ENCODE data around the gene DDX54.

DDX54 gene

DNA sequence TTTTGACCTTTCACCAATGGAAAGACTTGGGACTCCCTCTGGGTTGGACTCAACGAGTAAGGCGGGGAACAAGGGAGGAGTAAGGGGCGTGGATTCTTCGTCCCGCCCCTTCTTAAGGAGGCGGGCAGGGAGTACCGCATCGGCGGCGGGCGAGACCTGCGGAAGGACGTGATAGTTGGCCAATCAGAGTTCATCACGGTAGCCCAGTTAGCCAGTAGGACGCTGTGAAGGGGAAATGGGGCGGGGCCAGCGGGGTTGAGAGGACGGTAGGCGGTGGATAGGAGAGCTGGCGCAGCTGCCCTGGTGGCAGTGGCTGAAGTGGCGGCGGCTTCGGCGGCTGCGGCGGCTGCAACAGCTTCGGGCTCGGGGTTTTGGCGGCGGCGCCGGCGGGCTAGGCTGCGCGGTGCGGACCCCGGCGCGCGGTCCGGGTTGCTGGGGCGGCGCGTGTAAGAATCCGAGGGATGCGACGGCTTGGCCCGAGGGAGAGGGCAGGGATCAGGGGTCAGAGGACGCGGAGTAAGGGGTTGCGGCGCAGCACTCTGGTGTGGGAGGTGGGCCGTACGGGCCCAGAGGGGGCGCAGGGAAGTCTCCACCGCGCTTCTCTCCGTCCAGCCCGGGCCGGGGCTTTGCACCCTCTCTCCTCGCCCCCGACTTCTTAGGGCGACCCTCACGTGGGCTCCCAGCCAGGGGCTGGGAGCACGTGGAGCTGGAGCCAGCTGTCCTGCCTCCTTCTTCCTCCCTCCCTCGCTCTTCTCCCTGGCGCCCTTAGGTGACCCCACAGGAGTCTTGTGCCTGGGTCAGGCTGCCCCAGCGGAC is 36.1 kb upstream of the DDX54 start, which contains the start of gene TPCN1:
Gene TPCN1 (plus strand): TSS at position 284 of the 816 bp plus-strand sequence. CDS start 5,389 bp downstream, outside the sequence.
- peak; percentile 100 for DNase-seq
- TF ChIP-seq, protein P1, sequence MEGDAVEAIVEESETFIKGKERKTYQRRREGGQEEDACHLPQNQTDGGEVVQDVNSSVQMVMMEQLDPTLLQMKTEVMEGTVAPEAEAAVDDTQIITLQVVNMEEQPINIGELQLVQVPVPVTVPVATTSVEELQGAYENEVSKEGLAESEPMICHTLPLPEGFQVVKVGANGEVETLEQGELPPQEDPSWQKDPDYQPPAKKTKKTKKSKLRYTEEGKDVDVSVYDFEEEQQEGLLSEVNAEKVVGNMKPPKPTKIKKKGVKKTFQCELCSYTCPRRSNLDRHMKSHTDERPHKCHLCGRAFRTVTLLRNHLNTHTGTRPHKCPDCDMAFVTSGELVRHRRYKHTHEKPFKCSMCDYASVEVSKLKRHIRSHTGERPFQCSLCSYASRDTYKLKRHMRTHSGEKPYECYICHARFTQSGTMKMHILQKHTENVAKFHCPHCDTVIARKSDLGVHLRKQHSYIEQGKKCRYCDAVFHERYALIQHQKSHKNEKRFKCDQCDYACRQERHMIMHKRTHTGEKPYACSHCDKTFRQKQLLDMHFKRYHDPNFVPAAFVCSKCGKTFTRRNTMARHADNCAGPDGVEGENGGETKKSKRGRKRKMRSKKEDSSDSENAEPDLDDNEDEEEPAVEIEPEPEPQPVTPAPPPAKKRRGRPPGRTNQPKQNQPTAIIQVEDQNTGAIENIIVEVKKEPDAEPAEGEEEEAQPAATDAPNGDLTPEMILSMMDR (IDR thresholded peaks at IDR 0.05) = peak in 1 of 2 experiments; percentile 32
- Histone ChIP-seq H3K27me3 (no peaks in the 10 kb centered on the region), H3K4me1 (peaks cover 0 to 72% (median 49%) of the 10 kb centered on the region in 4 donors), H3K36me3 (no peaks in the 10 kb centered on the region), H3K9me3 (no peaks in the 10 kb centered on the region), H3K4me3 (peak within 1 kb of the TSS; percentile 94 to 95), H3K27ac (peak within 1 kb of the TSS; percentile 97)
- intact Hi-C loops (cut with DNase I; ENCODE audit: low total_unique reads) = no loop called here

DNA sequence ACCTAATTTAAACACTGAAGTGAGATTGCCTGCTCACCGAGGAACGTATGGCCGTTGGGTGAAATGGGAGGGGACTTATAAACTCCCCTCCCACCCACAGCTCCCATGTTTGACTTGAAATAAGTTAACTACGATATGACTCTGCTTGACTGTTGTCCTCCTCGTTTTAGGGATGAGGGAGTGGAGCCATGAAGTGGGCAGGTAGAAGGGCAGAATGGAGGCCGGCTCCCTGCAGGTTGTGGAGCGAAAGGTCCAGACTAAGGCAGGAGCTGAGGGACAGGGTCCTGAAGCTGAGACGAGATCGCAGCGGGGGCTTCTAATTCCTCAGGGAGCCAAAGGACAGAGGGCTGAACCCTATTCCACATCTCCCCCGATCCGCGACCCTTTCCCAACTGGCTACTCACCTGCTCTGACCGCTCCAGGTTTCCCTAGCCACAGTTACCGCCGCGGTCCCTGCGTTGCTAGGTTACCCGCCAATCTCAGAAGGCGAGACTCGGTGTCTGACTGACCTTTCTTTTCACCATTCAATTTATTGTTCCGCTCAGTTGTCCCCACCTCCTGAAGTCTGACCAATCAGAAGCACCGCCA is 35.4 kb upstream of the DDX54 start:
- H3K27ac ChIP-seq = peak overlapping the region; percentile 68 to 75
- H3K27me3 ChIP-seq = no peaks in the 10 kb centered on the region
- no peak for DNase-seq
- no peaks in the 10 kb centered on the region for H3K9me3 ChIP-seq
- peak overlapping the region; percentile 47 to 95 for H3K4me3 ChIP-seq
- TF ChIP-seq, protein P1 (IDR thresholded peaks at IDR 0.05) = no peak
- intact Hi-C loops (cut with DNase I; ENCODE audit: low total_unique reads) = no loop called here
- peaks cover 0 to 72% (median 51%) of the 10 kb centered on the region in 4 donors for H3K4me1 ChIP-seq
- H3K36me3 ChIP-seq = no peaks in the 10 kb centered on the region

DNA sequence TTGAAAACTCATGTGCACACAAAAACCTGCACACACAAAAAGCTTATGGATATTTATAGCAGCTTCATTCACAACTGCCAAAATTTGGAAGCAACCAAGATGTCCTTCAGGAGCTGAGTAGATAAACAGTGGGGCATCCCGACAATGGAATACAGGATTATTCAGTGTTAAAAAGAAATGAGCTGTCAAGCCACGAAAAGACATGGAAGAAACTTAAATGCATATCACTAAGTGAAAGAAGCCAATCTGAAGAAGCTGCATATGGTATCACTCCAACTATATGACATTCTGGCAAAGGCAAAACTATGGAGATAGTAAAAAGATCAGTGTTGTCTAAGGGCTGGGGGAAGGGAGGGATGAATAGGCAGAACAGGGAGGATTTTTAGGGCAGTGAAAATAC is 30.7 kb upstream of the DDX54 start:
- H3K4me1 ChIP-seq = peaks cover 0 to 58% (median 43%) of the 10 kb centered on the region in 4 donors
- peak overlapping the region; percentile 55 to 63 for H3K27ac ChIP-seq
- intact Hi-C loops (cut with DNase I; ENCODE audit: low total_unique reads) = no loop called here
- TF ChIP-seq, protein P1 (IDR thresholded peaks at IDR 0.05) = no peak
- DNase-seq = no peak
- no peak overlapping the region for H3K4me3 ChIP-seq
- H3K36me3 ChIP-seq = no peaks in the 10 kb centered on the region
- H3K9me3 ChIP-seq = no peaks in the 10 kb centered on the region
- no peaks in the 10 kb centered on the region for H3K27me3 ChIP-seq

DNA sequence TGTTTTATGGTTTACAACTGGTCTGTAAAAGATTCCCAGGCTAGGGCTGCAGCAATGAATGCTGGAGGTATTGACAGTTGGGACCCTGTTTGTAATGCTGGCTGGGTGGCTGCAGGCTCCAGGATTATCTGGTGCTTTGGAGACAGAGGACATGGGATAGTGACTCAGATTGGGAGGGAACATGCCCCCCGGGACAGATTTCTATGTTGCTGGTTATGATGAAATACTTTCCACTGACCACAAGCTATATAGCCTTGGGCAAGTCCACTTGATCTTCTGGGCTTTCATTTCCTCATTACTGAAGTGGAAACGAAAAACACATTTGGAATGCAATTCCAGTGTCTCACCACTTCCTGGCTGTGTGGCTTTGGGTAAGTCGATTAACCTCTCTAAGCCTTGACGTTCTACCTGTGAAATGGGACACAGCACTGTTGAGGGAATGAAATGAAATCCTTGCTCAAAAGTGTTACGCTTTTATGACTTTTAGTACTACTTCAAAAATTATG is 29.7 kb upstream of the DDX54 start:
- DNase-seq = peak; percentile 91 to 94
- H3K36me3 ChIP-seq = no peaks in the 10 kb centered on the region
- H3K4me1 ChIP-seq = peaks cover 0 to 49% (median 40%) of the 10 kb centered on the region in 4 donors
- intact Hi-C loops (cut with DNase I; ENCODE audit: low total_unique reads) = no loop called here
- TF ChIP-seq, protein P1 (IDR thresholded peaks at IDR 0.05) = peak in 1 of 2 experiments; percentile 44
- peak overlapping the region; percentile 55 to 63 for H3K27ac ChIP-seq
- H3K9me3 ChIP-seq = no peaks in the 10 kb centered on the region
- no peaks in the 10 kb centered on the region for H3K27me3 ChIP-seq
- no peak overlapping the region for H3K4me3 ChIP-seq

DNA sequence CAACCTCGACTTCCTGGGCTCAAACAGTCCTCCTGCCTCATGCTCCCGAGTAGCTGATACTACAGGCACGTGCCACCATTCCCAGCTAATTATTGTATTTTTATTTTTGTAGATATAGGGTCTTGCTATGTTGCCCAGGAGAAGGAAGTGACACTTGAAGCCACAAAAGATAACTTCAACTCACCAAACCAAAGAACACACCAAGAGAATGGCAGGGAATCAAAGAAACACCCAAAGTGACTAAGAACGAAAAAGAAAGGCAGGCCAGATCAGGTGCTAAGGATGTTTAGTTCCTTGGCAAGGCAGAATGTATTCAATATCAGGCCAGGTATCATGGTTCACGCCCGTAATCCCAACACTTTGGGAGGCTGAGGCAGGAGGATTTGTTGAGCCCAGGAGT is 25.9 kb upstream of the DDX54 start:
- intact Hi-C loops (cut with DNase I; ENCODE audit: low total_unique reads) = no loop called here
- no peak overlapping the region for H3K27ac ChIP-seq
- peaks cover 0 to 4% (median 0%) of the 10 kb centered on the region in 3 donors for H3K36me3 ChIP-seq
- no peaks in the 10 kb centered on the region for H3K9me3 ChIP-seq
- H3K4me1 ChIP-seq = peaks cover 0 to 35% (median 24%) of the 10 kb centered on the region in 4 donors
- H3K4me3 ChIP-seq = no peak overlapping the region
- no peaks in the 10 kb centered on the region for H3K27me3 ChIP-seq
- no peak for DNase-seq
- TF ChIP-seq, protein P1 (IDR thresholded peaks at IDR 0.05) = no peak
